ENCODE results near the gene ULK4.
"Not testable (repeated sequence)": the region's sequence is repeated elsewhere in the genome, so short reads cannot be mapped to it uniquely, and the experiment has no call there.

ULK4 gene

GRCh38 chr3:41569632-41570305 lies 392.1 kb downstream of the ULK4 start:
- H3K4me3 ChIP-seq (ENCODE audit: low read length): no peak overlapping the region
- no peak for DNase-seq (ENCODE audit: low read depth)
- TF ChIP-seq CTCF (conservative IDR thresholded peaks at IDR 0.05; ENCODE audit: low read depth, low read length): no peak

- H3K4me3 ChIP-seq (ENCODE audit: low read length): no peak overlapping the region
- TF ChIP-seq CTCF (conservative IDR thresholded peaks at IDR 0.05; ENCODE audit: low read depth, low read length): no peak
These were observed 395.9 kb downstream of the ULK4 start for GRCh38 chr3:41565948-41566514.

GRCh38 chr3:41565003-41565402 lies 396.9 kb downstream of the ULK4 start:
- DNase-seq (ENCODE audit: low read depth): no peak
- no peak for TF ChIP-seq CTCF (conservative IDR thresholded peaks at IDR 0.05; ENCODE audit: low read depth, low read length)
- H3K4me3 ChIP-seq (ENCODE audit: low read length): no peak overlapping the region

More at GRCh38 chr3:41565948-41566514, 395.9 kb downstream of the ULK4 start:
- DNase-seq (ENCODE audit: low read depth): no peak

- not testable (repeated sequence) for H3K4me3 ChIP-seq (ENCODE audit: low read length); DNase-seq (ENCODE audit: low read depth)
These were observed 405.7 kb downstream of the ULK4 start for GRCh38 chr3:41556245-41556644.

- DNase-seq (ENCODE audit: low read depth): no peak
- H3K4me3 ChIP-seq (ENCODE audit: low read length): no peak overlapping the region
- no peak for TF ChIP-seq CTCF (conservative IDR thresholded peaks at IDR 0.05; ENCODE audit: low read depth, low read length)
These were observed 428.9 kb downstream of the ULK4 start for GRCh38 chr3:41532976-41533375.

GRCh38 chr3:41526995-41527573 lies 434.8 kb downstream of the ULK4 start:
- no peak overlapping the region for H3K4me3 ChIP-seq (ENCODE audit: low read length)
- no peak for TF ChIP-seq CTCF (conservative IDR thresholded peaks at IDR 0.05; ENCODE audit: low read depth, low read length)
- no peak for DNase-seq (ENCODE audit: low read depth)

GRCh38 chr3:41525303-41526064 lies 436.4 kb downstream of the ULK4 start:
- DNase-seq (ENCODE audit: low read depth): no peak

More at GRCh38 chr3:41525303-41526064, 436.4 kb downstream of the ULK4 start:
- TF ChIP-seq CTCF (conservative IDR thresholded peaks at IDR 0.05; ENCODE audit: low read depth, low read length): no peak
- H3K4me3 ChIP-seq (ENCODE audit: low read length): no peak overlapping the region
